NCI-H82 (cell line): ENCODE results near the gene THBS1.

ENCODE experiments used
- DNase-seq: peaks from one replicate; lab custom pipeline; 2025; lab: John Stamatoyannopoulos, UW

THBS1 gene

DNA sequence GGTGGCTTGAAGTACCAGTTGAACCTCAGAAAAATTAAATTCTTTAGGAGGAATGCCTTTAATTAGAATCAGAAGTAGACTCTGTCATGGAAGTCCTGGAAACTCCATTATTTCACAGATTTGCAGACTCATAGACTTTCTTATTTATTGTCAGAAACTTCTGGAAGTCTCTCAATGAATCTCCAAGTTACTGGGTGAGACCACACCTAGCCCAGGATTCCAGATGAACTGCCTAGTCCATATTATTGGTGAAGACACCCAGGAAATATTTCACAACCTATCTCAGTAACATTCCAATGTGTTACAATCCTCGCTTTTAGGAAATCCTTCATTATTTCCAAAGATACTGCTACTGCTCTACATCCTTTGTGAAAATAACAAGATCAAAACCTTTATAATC, 6.5 kb upstream of the THBS1 start:
- no peak for DNase-seq

DNA sequence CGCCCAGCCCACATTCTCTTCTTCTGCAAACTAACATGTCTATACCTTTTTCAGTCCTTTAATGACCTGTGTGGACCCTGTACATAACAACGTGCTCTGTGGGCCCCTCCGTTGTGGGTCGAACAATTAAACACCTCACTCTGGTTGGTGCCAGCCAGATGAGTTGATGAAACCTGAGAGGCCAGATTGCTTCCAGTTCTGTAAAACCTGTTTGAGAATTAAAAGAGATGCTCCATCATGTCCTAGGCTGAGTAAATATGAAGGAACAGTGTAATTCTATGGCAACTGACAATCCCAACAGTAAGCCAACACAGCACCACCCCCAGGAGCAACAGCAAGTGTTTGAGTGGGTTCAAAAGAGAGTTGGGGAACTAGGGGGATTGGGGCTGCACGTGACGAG, 5.7 kb upstream of the THBS1 start:
- no peak for DNase-seq

DNA sequence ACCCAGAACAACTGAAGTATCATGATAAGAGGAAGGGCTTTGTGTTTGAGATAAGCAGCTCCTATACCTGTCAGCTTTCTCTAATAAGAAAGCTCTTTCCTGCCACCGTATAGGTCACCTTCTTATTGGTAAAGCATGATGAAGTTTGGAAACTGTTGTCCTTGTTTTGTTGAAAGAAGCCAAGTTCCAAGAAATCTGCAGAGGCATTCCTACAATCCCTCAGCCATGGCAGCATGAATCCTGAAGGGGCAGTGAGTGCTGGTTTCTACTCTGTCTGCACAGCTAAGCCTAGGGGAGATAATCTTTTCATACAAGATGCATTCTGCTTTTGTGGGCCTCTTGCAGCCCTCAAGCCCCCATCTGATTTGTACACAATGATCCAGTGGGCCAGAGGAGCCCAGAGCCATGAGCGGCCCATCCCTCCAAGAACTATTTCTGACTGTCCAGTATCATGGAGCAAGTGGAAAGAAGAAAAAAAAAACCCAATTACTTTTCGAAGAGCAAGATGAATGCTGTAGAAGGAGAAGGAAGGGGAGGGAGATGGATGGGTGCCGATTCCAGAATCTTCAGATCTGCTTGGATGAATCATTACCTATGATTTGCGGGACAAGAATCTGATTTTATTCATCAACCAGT, 1.9 kb upstream of the THBS1 start:
- no peak for DNase-seq

DNA sequence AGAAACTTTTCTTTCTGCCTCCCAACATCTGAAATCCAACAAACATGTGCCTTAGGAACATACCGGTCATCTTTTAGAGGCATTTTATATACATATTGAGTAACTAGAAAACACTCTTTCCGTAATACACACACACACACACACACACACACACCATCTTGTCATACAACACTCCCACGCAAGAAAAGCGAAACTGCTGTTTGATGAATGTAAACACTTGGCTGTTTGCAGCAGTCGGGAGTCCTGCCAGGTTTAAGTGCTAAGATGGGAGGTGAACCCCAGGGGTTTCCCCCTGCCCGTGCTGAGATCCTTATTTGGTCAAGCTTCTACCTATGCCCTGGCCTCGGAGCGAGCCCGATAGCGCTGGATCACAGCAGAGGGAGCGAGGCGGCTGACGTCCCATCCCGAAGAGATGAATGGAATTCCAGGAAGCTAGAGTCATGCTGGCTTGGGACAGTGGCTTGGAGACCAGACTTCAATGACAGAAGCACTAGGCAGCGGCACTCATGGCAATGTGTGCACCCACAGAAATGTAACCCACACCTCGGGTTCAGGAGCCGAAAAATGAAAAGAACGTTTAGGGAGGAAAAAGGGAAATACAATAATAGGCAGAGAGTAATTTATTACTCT, 1.3 kb upstream of the THBS1 start:
- DNase-seq: no peak

DNA sequence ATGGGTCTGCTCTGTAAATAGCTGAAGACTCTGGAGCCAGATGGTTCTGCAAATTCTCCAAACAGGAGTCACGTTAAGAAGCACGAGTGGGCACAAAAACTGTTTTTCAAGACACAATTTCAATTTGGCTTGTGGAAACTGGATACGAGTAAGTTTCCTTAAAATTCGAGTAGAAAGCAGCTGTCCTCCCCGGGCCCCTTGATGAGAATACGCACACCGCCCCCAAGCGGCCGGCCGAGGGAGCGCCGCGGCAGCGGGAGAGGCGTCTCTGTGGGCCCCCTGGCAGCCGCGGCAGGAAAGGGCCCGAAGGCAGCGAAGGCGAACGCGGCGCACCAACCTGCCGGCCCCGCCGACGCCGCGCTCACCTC, 778 bp upstream of the THBS1 start:
- peak; percentile 85 for DNase-seq

DNA sequence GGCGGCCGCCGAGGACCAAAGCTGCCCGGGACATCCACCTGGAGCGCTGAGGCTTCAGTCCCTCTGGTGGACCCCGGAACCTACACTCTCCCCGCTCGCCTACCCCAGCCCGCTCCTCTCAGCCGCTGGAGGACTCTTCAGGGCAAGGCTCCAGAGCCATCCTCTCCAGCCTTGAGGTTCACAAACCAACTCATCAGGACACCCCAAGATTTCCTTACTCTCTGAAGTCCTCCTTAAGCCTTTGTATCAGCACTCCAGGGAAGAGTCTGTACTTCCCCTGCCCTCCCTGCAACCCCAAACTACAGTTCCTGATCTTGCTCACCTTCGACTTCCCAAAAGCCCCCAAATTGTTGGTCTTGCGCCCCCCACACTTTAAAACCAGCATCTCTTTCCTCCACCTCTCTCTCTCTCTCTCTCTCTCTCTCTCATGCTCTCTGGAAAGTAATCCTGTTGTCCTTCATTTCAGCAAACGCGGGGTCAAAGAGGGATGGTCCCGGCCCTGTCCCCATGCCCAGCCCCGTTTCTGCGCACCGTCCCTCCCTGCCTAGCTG, 438 bp downstream of the THBS1 start:
- no peak for DNase-seq

DNA sequence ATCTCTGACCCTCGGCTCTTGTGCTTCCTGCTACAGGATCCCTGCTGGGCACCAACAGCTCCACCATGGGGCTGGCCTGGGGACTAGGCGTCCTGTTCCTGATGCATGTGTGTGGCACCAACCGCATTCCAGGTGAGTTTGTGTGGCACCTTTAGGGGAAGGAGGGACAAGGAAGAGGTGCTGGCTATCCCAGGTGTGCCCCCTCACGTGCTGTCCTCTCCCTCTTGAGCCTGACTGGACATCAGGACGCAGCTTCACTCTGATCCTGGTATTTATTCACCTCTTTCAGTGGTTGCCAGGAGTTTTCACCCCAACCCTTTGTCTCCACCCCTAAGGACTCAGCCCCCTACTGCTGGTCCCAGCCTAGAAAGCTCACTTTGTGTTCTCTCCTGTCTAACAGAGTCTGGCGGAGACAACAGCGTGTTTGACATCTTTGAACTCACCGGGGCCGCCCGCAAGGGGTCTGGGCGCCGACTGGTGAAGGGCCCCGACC, 960 bp downstream of the THBS1 start:
- DNase-seq: peak; percentile 30

DNA sequence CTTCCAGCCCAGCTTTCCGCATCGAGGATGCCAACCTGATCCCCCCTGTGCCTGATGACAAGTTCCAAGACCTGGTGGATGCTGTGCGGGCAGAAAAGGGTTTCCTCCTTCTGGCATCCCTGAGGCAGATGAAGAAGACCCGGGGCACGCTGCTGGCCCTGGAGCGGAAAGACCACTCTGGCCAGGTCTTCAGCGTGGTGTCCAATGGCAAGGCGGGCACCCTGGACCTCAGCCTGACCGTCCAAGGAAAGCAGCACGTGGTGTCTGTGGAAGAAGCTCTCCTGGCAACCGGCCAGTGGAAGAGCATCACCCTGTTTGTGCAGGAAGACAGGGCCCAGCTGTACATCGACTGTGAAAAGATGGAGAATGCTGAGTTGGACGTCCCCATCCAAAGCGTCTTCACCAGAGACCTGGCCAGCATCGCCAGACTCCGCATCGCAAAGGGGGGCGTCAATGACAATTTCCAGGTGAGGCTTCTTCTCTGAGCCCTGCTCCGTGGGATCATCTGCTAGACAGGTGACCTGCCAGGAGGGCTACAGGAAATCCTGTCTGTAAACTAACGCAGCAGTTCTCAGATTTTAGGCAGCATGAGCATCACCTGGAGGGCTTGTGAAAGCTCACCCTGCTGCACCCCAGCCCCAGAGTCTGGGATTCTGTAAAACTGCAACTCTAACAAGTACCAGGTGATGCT, 1.6 kb downstream of the THBS1 start:
- DNase-seq: no peak

DNA sequence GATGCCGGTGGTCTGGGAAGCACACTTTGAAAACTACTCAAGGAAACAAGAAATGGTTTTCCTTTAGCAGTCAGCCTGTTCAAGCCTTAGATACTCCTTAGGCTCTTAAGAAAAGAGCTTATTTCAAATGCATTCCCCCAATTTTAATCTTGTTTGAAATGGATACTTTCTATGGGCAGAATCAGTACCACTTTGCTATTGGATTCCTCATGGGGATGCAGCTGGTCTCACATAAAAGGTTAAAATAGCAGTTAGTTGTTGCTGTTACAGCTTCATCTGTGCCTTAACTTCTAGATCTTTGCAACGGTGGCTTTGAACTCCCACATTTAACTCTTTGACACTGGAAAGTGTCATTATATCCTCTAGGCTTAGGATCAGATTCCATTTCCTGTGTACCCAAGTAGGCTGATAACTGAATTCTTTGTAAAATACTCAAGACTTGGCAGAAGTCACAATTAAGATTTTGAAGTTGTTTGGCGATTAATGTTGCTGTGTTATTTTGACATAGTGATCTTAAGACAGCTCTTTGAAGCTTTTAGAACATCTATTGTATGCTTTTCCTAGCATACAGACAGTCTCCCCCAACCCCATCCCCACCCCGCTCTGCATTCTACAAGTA, 2.2 kb downstream of the THBS1 start:
- DNase-seq: no peak

DNA sequence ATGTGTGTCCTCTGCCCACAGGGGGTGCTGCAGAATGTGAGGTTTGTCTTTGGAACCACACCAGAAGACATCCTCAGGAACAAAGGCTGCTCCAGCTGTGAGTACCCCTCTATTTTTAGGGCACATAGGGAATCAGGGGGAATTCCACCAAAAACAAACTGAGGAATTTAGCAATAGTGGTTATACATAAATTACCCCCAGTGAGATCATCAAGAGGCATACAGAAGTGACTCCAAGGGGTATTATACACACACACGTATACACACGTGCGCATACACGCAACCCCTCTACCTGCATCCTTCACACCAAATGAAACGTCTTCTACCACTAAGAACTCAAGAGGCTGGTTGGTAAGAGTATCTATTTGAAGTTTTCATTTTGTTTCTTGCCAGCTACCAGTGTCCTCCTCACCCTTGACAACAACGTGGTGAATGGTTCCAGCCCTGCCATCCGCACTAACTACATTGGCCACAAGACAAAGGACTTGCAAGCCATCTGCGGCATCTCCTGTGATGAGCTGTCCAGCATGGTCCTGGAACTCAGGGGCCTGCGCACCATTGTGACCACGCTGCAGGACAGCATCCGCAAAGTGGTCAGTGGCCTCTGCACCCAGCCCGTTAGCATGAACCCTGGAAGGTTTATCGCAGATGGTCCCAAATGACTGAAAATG, 2.9 kb downstream of the THBS1 start:
- peak; percentile 56 for DNase-seq

DNA sequence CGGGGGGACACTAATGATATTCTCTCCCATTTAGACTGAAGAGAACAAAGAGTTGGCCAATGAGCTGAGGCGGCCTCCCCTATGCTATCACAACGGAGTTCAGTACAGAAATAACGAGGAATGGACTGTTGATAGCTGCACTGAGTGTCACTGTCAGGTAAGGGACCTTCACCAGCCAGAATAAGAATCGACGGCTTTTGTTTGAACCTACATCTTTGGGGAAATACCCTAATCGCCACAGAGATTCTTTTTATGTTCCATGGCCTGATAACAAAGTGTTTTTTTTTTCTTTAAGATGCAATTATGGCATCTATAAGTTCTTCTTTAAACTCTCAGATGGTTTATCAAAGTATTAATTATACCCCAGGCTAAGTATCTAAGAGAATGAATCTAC, 3.4 kb downstream of the THBS1 start:
- DNase-seq: no peak

DNA sequence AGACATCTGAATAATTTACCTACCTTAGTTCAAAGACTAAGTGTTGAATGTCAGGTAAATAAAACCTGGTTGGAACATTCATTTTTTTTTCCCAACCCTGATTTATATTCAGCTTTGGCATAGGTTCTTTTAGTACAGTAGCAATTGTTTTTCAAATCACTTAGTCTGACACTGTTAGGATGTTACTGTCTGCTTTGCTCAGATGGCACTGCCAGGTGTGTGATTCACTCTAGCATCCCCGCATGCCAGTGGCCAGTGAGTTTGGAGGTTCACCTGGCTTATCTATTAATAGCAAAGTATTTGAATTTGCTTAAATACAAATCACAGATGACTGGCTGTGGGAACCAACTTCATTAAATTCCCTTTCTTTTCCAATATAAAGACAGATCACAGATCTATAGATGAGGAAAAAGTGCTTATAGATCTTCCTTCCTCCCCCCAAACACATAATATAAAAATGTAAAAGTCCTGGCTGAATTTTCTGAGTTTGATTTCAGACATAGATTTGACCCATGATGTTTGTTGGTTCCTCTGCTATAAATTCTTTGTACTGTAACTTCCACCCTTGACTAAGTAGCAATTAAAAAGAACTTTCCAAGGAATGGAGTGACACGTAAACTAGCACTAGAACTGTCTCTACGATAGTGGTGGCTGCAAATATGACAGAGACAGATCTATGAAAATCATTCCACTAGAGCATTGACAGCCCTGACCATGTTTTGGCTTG, 3.9 kb downstream of the THBS1 start:
- DNase-seq: no peak

DNA sequence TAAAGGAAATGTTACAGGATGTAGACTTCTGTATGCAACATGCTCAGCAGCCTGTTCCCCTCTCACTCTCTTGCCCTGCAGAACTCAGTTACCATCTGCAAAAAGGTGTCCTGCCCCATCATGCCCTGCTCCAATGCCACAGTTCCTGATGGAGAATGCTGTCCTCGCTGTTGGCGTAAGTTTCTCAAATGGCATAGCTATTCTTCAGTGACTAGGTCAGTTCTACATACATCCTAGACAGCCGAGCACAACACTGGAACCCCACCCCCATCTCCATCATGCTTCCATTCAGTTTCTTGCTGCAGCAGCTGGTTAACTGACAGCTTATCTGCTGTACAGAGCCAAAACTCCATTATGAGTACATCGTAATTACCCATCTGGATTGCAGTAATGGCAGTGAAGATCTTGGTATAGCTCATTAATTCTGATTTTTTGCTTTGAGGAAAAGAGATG, 4.5 kb downstream of the THBS1 start:
- DNase-seq: peak; percentile 47

DNA sequence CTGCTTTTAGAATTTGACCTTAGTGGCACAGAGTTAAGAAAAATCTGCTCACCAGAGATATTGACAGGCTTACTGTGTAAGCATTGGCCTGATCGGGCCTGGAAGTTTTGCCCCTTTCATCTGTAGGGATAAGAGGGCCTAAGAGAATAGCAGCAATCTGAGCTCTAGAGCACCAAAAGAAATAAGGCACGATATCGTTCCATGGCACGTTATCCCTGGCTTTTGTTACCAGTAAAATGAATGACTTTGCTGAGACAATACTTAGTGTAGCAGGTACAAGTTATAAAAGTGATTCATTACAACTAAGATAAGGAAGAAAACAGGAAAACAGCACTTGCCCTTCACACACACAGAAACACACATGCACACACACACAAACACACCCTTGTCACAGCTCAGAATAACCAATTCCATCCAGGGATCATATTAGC, 5.0 kb downstream of the THBS1 start:
- no peak for DNase-seq

DNA sequence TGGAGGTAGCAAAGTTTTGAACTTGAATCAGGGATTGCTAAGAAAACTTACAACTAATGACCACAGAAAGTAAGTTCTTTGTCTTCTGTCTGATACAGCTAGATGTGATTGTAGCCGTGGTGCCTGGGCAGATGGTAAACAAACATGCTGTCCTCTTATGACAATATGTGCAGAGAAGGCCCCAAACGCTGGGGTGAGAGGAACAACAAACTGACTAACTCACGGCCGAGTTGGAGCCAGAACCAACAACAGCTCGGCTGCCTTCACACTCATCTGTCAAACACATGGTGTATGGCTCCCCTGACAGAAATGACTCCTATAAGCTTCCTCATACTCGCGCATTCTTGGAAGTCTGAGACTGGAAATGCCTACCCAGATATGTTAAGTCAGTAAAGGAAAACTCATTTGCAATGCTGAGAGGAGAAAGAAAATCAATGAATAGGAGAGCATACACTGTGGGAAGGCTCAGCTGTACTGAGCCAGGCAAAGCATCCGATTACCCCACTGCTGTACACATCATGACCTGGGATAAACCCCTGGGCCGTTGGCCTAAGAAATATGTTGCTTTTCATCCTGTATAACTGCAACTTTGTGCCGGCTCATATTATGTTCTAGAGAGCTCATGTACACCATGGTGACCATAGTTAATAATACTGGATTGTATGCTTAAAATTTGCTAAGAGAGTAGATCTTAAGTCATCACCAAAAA, 5.7 kb downstream of the THBS1 start:
- no peak for DNase-seq

DNA sequence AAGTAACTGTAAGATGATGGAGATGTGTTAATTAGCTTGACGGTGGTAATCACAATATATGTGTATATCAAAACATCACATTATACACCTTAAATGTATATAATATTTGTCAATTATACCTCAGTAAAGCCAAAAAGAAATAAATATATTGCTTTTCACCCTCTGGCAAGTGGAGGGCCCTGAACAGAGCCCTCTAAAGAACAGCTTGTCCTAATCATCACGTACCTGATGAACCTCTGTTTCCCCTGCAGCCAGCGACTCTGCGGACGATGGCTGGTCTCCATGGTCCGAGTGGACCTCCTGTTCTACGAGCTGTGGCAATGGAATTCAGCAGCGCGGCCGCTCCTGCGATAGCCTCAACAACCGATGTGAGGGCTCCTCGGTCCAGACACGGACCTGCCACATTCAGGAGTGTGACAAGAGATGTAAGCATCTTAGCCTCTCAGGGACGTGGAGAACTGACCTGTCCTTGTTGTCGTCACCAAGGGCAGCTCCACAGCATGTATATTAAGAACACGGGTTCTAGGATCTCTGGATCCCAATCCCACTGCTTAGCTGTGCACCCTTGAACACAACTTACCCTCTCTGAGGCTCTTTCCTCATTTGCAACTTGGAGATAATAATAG, 6.3 kb downstream of the THBS1 start:
- no peak for DNase-seq

DNA sequence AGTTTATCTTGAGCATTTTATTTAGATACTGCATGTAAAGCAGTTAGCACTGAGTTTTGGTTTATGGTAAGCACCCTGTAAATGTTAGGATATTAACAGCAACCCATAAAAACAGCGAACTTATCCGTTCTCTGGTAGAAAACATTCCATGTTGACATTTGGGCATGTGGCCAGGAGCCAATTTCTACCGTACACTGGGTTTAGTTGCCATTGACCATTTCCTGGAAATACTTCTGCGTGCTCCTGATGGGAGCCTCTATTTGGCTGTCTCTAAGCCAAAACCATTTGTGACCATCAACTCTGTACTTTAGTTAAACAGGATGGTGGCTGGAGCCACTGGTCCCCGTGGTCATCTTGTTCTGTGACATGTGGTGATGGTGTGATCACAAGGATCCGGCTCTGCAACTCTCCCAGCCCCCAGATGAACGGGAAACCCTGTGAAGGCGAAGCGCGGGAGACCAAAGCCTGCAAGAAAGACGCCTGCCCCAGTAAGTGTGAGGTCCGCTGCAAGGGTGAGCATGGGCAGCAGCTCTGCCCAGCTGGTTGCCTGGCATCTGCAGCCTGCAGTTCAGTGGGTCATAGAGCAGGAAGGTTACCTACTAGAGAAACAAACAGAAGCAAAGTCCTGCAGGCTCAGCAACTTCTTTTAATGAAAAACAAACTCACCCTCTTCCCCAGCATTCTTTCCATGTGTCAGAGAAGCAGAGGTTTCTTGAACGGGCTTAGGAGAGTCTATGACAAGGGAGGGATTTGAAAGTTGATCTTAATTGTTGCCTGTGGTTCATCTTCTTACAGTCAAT, 7.1 kb downstream of the THBS1 start:
- DNase-seq: no peak

DNA sequence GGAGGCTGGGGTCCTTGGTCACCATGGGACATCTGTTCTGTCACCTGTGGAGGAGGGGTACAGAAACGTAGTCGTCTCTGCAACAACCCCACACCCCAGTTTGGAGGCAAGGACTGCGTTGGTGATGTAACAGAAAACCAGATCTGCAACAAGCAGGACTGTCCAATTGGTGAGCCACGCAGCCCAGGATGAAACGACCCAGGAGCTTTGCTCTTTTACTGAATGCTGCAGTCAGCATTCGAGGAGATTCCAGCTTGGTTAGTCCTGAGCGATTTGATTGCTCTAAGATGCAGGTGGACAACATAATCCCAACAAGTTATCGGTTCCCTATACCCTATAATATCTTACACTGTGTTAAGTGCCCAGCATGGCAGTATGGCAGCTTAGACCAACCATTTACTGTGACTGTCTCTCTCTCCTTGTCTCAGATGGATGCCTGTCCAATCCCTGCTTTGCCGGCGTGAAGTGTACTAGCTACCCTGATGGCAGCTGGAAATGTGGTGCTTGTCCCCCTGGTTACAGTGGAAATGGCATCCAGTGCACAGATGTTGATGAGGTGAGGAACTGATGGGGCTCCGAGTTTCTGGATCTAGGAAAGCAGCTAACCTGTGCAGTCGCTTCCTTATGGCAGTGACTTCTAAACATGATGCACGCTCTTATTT, 7.8 kb downstream of the THBS1 start:
- DNase-seq: no peak
